NCI-H82 treated with DMSO at 0.1 percent for 48 hours (cell line): ENCODE results near the gene C12orf57.

Experiments
- DNase-seq: peaks from one replicate; lab custom pipeline; 2025; ENCODE audit not compliant: unreplicated experiment; lab: John Stamatoyannopoulos, UW

C12orf57 gene

DNA sequence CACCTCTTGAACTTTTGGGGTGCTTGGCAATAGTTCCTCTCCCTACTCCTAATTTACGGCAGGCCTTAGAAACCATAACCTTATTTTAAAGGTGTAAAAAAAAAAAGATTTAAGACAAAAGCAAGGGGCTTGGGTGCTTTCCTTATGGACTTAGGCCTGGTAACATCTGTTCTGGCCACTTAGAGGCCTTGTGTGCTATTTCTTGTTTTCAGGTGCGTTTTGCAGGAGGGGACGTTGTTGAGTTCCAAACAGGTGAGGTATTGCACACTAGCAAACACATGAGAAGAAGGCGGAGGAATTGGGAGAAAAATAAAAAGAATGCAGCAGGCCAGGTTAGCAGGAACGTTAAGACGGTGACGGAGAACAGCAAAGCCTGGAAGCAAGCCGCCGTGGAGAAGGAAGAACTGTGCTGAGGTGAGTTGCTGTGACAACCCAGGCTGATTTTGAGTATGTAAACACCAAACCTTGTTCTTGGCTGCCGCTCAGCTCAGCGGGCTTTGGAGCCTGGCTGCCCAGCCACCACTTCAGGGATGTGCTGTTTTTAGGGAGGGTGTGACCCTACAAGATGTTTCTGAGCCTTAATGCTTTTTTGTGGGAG, 44.2 kb downstream of the C12orf57 start:
- no peak for DNase-seq
